ENCODE data around the gene PDE7B.

Gene PDE7B

DNA sequence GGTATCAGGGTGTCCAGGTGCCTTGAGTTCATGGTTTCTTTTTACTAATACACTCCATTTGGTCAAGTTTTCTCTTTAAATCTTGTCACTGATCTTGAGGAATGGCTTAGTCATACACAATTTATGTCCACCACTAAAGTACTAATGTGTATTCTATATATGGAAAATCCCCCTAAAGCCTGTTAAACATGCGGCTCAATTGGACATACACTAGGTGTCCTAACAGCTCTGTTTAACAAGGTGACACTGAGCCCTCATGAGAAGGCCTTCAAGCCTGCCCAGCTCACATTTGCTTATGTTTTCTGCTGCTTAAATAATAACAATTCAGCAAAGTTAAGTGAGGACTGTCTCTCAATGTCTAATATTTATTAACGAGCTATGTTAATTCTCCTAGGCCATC lies 31.5 kb downstream of the PDE7B start:
- no peak overlapping the region for H3K4me3 ChIP-seq (replicated peaks; ENCODE audit: insufficient read depth, low read length)
- H3K27me3 ChIP-seq (ENCODE audit: insufficient read depth, poor library complexity, severe bottlenecking): peaks cover 2% of the 10 kb centered on the region
- no peak for DNase-seq (ENCODE audit: low read depth in 1 of 2, low spot score in 1 of 2)
- TF ChIP-seq, protein P1, sequence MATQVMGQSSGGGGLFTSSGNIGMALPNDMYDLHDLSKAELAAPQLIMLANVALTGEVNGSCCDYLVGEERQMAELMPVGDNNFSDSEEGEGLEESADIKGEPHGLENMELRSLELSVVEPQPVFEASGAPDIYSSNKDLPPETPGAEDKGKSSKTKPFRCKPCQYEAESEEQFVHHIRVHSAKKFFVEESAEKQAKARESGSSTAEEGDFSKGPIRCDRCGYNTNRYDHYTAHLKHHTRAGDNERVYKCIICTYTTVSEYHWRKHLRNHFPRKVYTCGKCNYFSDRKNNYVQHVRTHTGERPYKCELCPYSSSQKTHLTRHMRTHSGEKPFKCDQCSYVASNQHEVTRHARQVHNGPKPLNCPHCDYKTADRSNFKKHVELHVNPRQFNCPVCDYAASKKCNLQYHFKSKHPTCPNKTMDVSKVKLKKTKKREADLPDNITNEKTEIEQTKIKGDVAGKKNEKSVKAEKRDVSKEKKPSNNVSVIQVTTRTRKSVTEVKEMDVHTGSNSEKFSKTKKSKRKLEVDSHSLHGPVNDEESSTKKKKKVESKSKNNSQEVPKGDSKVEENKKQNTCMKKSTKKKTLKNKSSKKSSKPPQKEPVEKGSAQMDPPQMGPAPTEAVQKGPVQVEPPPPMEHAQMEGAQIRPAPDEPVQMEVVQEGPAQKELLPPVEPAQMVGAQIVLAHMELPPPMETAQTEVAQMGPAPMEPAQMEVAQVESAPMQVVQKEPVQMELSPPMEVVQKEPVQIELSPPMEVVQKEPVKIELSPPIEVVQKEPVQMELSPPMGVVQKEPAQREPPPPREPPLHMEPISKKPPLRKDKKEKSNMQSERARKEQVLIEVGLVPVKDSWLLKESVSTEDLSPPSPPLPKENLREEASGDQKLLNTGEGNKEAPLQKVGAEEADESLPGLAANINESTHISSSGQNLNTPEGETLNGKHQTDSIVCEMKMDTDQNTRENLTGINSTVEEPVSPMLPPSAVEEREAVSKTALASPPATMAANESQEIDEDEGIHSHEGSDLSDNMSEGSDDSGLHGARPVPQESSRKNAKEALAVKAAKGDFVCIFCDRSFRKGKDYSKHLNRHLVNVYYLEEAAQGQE (IDR thresholded peaks at IDR 0.05; ENCODE audit: insufficient replicate concordance, low read depth): no peak
- TF ChIP-seq, protein P2, sequence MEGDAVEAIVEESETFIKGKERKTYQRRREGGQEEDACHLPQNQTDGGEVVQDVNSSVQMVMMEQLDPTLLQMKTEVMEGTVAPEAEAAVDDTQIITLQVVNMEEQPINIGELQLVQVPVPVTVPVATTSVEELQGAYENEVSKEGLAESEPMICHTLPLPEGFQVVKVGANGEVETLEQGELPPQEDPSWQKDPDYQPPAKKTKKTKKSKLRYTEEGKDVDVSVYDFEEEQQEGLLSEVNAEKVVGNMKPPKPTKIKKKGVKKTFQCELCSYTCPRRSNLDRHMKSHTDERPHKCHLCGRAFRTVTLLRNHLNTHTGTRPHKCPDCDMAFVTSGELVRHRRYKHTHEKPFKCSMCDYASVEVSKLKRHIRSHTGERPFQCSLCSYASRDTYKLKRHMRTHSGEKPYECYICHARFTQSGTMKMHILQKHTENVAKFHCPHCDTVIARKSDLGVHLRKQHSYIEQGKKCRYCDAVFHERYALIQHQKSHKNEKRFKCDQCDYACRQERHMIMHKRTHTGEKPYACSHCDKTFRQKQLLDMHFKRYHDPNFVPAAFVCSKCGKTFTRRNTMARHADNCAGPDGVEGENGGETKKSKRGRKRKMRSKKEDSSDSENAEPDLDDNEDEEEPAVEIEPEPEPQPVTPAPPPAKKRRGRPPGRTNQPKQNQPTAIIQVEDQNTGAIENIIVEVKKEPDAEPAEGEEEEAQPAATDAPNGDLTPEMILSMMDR (IDR thresholded peaks at IDR 0.05; ENCODE audit: insufficient read depth, low read length): no peak
- no peak for TF ChIP-seq SPI1 (IDR thresholded peaks at IDR 0.05; ENCODE audit: borderline replicate concordance, low read depth)
- TF ChIP-seq POLR2AphosphoS5 (IDR thresholded peaks at IDR 0.05; ENCODE audit: low read depth): no peak
- TF ChIP-seq GABPA (IDR thresholded peaks at IDR 0.05; ENCODE audit: low read depth): no peak
- no peak overlapping the region for H3K27ac ChIP-seq (replicated peaks)

DNA sequence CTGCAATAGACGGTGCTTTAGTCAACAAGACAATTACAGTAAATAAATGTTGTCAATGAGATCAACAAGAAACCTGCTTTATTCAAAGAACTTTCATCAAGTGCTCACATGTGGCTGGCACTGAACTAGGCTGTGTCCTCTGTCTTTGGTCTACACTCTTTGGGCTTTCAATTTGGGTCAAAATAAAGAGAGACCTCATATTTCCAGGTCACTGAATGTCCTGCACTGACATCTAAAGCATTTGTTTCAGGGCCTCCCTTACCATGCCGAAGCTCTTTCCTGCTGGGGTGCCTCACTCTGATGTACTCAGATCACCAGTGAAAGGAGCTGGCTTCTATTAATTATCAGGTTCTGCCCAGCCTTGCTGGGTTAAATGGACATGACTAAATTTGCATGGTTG lies 32.0 kb downstream of the PDE7B start:
- no peak overlapping the region for H3K27ac ChIP-seq (replicated peaks)
- no peak for DNase-seq (ENCODE audit: low read depth in 1 of 2, low spot score in 1 of 2)
- TF ChIP-seq SPI1 (IDR thresholded peaks at IDR 0.05; ENCODE audit: borderline replicate concordance, low read depth) (no peak), POLR2AphosphoS5 (IDR thresholded peaks at IDR 0.05; ENCODE audit: low read depth) (no peak), GABPA (IDR thresholded peaks at IDR 0.05; ENCODE audit: low read depth) (no peak)
- TF ChIP-seq, protein P1 (IDR thresholded peaks at IDR 0.05; ENCODE audit: insufficient replicate concordance, low read depth): no peak
- TF ChIP-seq, protein P2 (IDR thresholded peaks at IDR 0.05; ENCODE audit: insufficient read depth, low read length): no peak

DNA sequence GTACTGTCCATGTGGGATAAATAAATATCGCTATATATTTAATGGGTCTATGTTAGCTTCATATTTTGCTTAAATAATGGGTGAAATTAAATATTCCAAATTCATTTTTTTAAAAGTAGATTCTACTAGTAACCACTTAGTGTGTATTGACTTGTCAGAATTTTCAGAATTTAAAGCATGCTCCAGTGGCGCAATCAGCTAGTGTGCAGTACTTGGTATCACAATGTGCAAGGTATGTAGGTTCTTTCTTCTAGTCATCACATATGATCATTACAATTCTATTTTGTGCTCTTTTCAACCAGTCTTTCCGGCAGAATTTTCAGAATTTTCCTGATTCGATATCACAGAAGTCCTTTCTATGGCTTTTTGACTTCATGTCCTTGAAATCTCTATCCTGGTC lies 32.6 kb downstream of the PDE7B start:
- peaks cover 2% of the 10 kb centered on the region for H3K27me3 ChIP-seq (ENCODE audit: insufficient read depth, poor library complexity, severe bottlenecking)
- no peak overlapping the region for H3K27ac ChIP-seq (replicated peaks)
- H3K4me3 ChIP-seq (replicated peaks; ENCODE audit: insufficient read depth, low read length): no peak overlapping the region
- no peak for TF ChIP-seq POLR2AphosphoS5 (IDR thresholded peaks at IDR 0.05; ENCODE audit: low read depth)
- TF ChIP-seq, protein P2 (IDR thresholded peaks at IDR 0.05; ENCODE audit: insufficient read depth, low read length): no peak
- no peak for TF ChIP-seq SPI1 (IDR thresholded peaks at IDR 0.05; ENCODE audit: borderline replicate concordance, low read depth)
- no peak for TF ChIP-seq GABPA (IDR thresholded peaks at IDR 0.05; ENCODE audit: low read depth)
- TF ChIP-seq, protein P1 (IDR thresholded peaks at IDR 0.05; ENCODE audit: insufficient replicate concordance, low read depth): no peak
- no peak for DNase-seq (ENCODE audit: low read depth in 1 of 2, low spot score in 1 of 2)

More for the DNA sequence above, 32.0 kb downstream of the PDE7B start:
- H3K4me3 ChIP-seq (replicated peaks; ENCODE audit: insufficient read depth, low read length): no peak overlapping the region
- peaks cover 2% of the 10 kb centered on the region for H3K27me3 ChIP-seq (ENCODE audit: insufficient read depth, poor library complexity, severe bottlenecking)
